Measurements from ENCODE around the gene FAM193A.

Gene FAM193A

GRCh38 chr4:2767705-2768074, 231.2 kb downstream of the FAM193A start:
- Histone ChIP-seq H2BK15ac (ENCODE audit: low read depth, poor library complexity, severe bottlenecking) (no peak overlapping the region), H3K4me3 (ENCODE audit: insufficient read depth in 1 of 2, low read depth in 1 of 2, low read length in 2 of 2) (no peak overlapping the region), H3K14ac (ENCODE audit: low read length in 2 of 2) (no peak overlapping the region), H2BK12ac (ENCODE audit: low read length in 2 of 2) (no peak overlapping the region), H3K4ac (ENCODE audit: low read depth in 1 of 2, low read length in 2 of 2) (no peak overlapping the region), H4K91ac (ENCODE audit: low read length) (no peak overlapping the region), H3K27ac (ENCODE audit: low read length, poor library complexity, severe bottlenecking) (no peak overlapping the region), H3K9ac (ENCODE audit: low read length) (no peak overlapping the region), H2AK5ac (ENCODE audit: low read length, severe bottlenecking) (no peak overlapping the region), H4K8ac (ENCODE audit: low read length) (peak overlapping the region; percentile 27), H3K4me1 (ENCODE audit: control insufficient read depth, insufficient read depth, low read depth, low read length) (peaks cover 9% of the 10 kb centered on the region), H3K79me1 (replicated peaks; ENCODE audit: low read length, poor library complexity, severe bottlenecking) (no peaks in the 10 kb centered on the region), H3K23ac (ENCODE audit: low read length in 2 of 2) (no peak overlapping the region), H3K4me2 (ENCODE audit: low read length, poor library complexity, severe bottlenecking) (no peak overlapping the region), H2BK120ac (ENCODE audit: low read depth, low read length) (no peak overlapping the region), H2BK5ac (ENCODE audit: low read depth, low read length, poor library complexity, severe bottlenecking) (no peak overlapping the region), H3K36me3 (ENCODE audit: control insufficient read depth in 1 of 2, insufficient read depth in 2 of 2, low read depth in 1 of 2, low read length in 2 of 2) (no peaks in the 10 kb centered on the region), H2AFZ (ENCODE audit: low read depth, low read length) (no peak overlapping the region), H3K18ac (ENCODE audit: low read depth in 1 of 2, low read length in 2 of 2) (no peak overlapping the region), H3K9me3 (ENCODE audit: control insufficient read depth, low read length) (no peaks in the 10 kb centered on the region), H3K27me3 (ENCODE audit: control insufficient read depth in 1 of 2, insufficient read depth in 1 of 2, low read length in 2 of 2) (peaks cover 0 to 6% of the 10 kb centered on the region in 2 experiments)
- WGBS = 46% methylated on average over 11 of the region's 11 CpGs
- DNase-seq = no peak

- Histone ChIP-seq H3K4me2 (ENCODE audit: low read length, poor library complexity, severe bottlenecking) (no peak overlapping the region), H3K18ac (ENCODE audit: low read depth in 1 of 2, low read length in 2 of 2) (peak overlapping the region; percentile 67 to 80), H3K4me1 (ENCODE audit: control insufficient read depth, insufficient read depth, low read depth, low read length) (peaks cover 9% of the 10 kb centered on the region), H3K79me1 (replicated peaks; ENCODE audit: low read length, poor library complexity, severe bottlenecking) (no peaks in the 10 kb centered on the region), H3K27me3 (ENCODE audit: control insufficient read depth in 1 of 2, insufficient read depth in 1 of 2, low read length in 2 of 2) (peaks cover 0 to 6% of the 10 kb centered on the region in 2 experiments), H2AK5ac (ENCODE audit: low read length, severe bottlenecking) (peak overlapping the region; percentile 41), H3K4me3 (ENCODE audit: insufficient read depth in 1 of 2, low read depth in 1 of 2, low read length in 2 of 2) (no peak overlapping the region), H3K36me3 (ENCODE audit: control insufficient read depth in 1 of 2, insufficient read depth in 2 of 2, low read depth in 1 of 2, low read length in 2 of 2) (no peaks in the 10 kb centered on the region), H3K4ac (ENCODE audit: low read depth in 1 of 2, low read length in 2 of 2) (no peak overlapping the region), H2AFZ (ENCODE audit: low read depth, low read length) (no peak overlapping the region), H3K27ac (ENCODE audit: low read length, poor library complexity, severe bottlenecking) (no peak overlapping the region), H4K91ac (ENCODE audit: low read length) (peak overlapping the region; percentile 81), H2BK12ac (ENCODE audit: low read length in 2 of 2) (peak overlapping the region in 1 of 2 experiments; percentile 45), H3K14ac (ENCODE audit: low read length in 2 of 2) (no peak overlapping the region), H2BK120ac (ENCODE audit: low read depth, low read length) (no peak overlapping the region), H3K9me3 (ENCODE audit: control insufficient read depth, low read length) (no peaks in the 10 kb centered on the region), H2BK15ac (ENCODE audit: low read depth, poor library complexity, severe bottlenecking) (peak overlapping the region; percentile 82), H4K8ac (ENCODE audit: low read length) (no peak overlapping the region), H2BK5ac (ENCODE audit: low read depth, low read length, poor library complexity, severe bottlenecking) (no peak overlapping the region), H3K23ac (ENCODE audit: low read length in 2 of 2) (peak overlapping the region in 1 of 2 experiments; percentile 34), H3K9ac (ENCODE audit: low read length) (no peak overlapping the region)
- no peak for DNase-seq
- 91% methylated on average over 9 of the region's 9 CpGs for WGBS
Measured at GRCh38 chr4:2768124-2768523, 231.7 kb downstream of the FAM193A start.

- peak; percentile 39 for DNase-seq
- H2BK15ac ChIP-seq (ENCODE audit: low read depth, poor library complexity, severe bottlenecking) = peak overlapping the region; percentile 90
Measured at GRCh38 chr4:2768921-2769336, 232.5 kb downstream of the FAM193A start.

GRCh38 chr4:2771264-2771663, 234.8 kb downstream of the FAM193A start:
- no peak overlapping the region for H2BK120ac ChIP-seq (ENCODE audit: low read depth, low read length)
- H2BK12ac ChIP-seq (ENCODE audit: low read length in 2 of 2) = no peak overlapping the region
- H4K8ac ChIP-seq (ENCODE audit: low read length) = peak overlapping the region; percentile 12
- H2AK5ac ChIP-seq (ENCODE audit: low read length, severe bottlenecking) = no peak overlapping the region
- H3K23ac ChIP-seq (ENCODE audit: low read length in 2 of 2) = no peak overlapping the region
- no peak overlapping the region for H2BK5ac ChIP-seq (ENCODE audit: low read depth, low read length, poor library complexity, severe bottlenecking)
- no peak overlapping the region for H2BK15ac ChIP-seq (ENCODE audit: low read depth, poor library complexity, severe bottlenecking)
- H3K4me2 ChIP-seq (ENCODE audit: low read length, poor library complexity, severe bottlenecking) = no peak overlapping the region
- no peak overlapping the region for H4K91ac ChIP-seq (ENCODE audit: low read length)
- H3K4me1 ChIP-seq (ENCODE audit: control insufficient read depth, insufficient read depth, low read depth, low read length) = peaks cover 4% of the 10 kb centered on the region
- DNase-seq = no peak
- no peaks in the 10 kb centered on the region for H3K36me3 ChIP-seq (ENCODE audit: control insufficient read depth in 1 of 2, insufficient read depth in 2 of 2, low read depth in 1 of 2, low read length in 2 of 2)
- H3K9me3 ChIP-seq (ENCODE audit: control insufficient read depth, low read length) = no peaks in the 10 kb centered on the region
- H3K79me1 ChIP-seq (replicated peaks; ENCODE audit: low read length, poor library complexity, severe bottlenecking) = no peaks in the 10 kb centered on the region
- H3K4me3 ChIP-seq (ENCODE audit: insufficient read depth in 1 of 2, low read depth in 1 of 2, low read length in 2 of 2) = no peak overlapping the region
- H3K9ac ChIP-seq (ENCODE audit: low read length) = no peak overlapping the region
- peaks cover 0 to 6% of the 10 kb centered on the region in 2 experiments for H3K27me3 ChIP-seq (ENCODE audit: control insufficient read depth in 1 of 2, insufficient read depth in 1 of 2, low read length in 2 of 2)
- no peak overlapping the region for H2AFZ ChIP-seq (ENCODE audit: low read depth, low read length)
- 78% methylated on average over 3 of the region's 3 CpGs for whole genome bisulfite sequencing
- H3K4ac ChIP-seq (ENCODE audit: low read depth in 1 of 2, low read length in 2 of 2) = no peak overlapping the region
- no peak overlapping the region for H3K14ac ChIP-seq (ENCODE audit: low read length in 2 of 2)
- H3K27ac ChIP-seq (ENCODE audit: low read length, poor library complexity, severe bottlenecking) = no peak overlapping the region
- H3K18ac ChIP-seq (ENCODE audit: low read depth in 1 of 2, low read length in 2 of 2) = no peak overlapping the region

More at GRCh38 chr4:2768921-2769336, 232.5 kb downstream of the FAM193A start:
- H3K23ac ChIP-seq (ENCODE audit: low read length in 2 of 2) = no peak overlapping the region
- H3K9me3 ChIP-seq (ENCODE audit: control insufficient read depth, low read length) = no peaks in the 10 kb centered on the region
- WGBS = 33% methylated on average over 11 of the region's 15 CpGs
- no peak overlapping the region for H3K4me2 ChIP-seq (ENCODE audit: low read length, poor library complexity, severe bottlenecking)
- no peaks in the 10 kb centered on the region for H3K79me1 ChIP-seq (replicated peaks; ENCODE audit: low read length, poor library complexity, severe bottlenecking)
- H4K8ac ChIP-seq (ENCODE audit: low read length) = peak overlapping the region; percentile 78
- H3K27ac ChIP-seq (ENCODE audit: low read length, poor library complexity, severe bottlenecking) = no peak overlapping the region
- H2BK120ac ChIP-seq (ENCODE audit: low read depth, low read length) = no peak overlapping the region
- H3K27me3 ChIP-seq (ENCODE audit: control insufficient read depth in 1 of 2, insufficient read depth in 1 of 2, low read length in 2 of 2) = peaks cover 0 to 6% of the 10 kb centered on the region in 2 experiments
- H3K4ac ChIP-seq (ENCODE audit: low read depth in 1 of 2, low read length in 2 of 2) = peak overlapping the region; percentile 9 to 24
- no peak overlapping the region for H2AK5ac ChIP-seq (ENCODE audit: low read length, severe bottlenecking)
- peak overlapping the region in 1 of 2 experiments; percentile 7 for H3K14ac ChIP-seq (ENCODE audit: low read length in 2 of 2)
- no peak overlapping the region for H2BK5ac ChIP-seq (ENCODE audit: low read depth, low read length, poor library complexity, severe bottlenecking)
- no peak overlapping the region for H3K4me3 ChIP-seq (ENCODE audit: insufficient read depth in 1 of 2, low read depth in 1 of 2, low read length in 2 of 2)
- H4K91ac ChIP-seq (ENCODE audit: low read length) = peak overlapping the region; percentile 53
- H2AFZ ChIP-seq (ENCODE audit: low read depth, low read length) = peak overlapping the region; percentile 36
- H3K18ac ChIP-seq (ENCODE audit: low read depth in 1 of 2, low read length in 2 of 2) = peak overlapping the region in 1 of 2 experiments; percentile 61
- H3K4me1 ChIP-seq (ENCODE audit: control insufficient read depth, insufficient read depth, low read depth, low read length) = peaks cover 5% of the 10 kb centered on the region
- H2BK12ac ChIP-seq (ENCODE audit: low read length in 2 of 2) = peak overlapping the region in 1 of 2 experiments; percentile 15
- no peak overlapping the region for H3K9ac ChIP-seq (ENCODE audit: low read length)
- H3K36me3 ChIP-seq (ENCODE audit: control insufficient read depth in 1 of 2, insufficient read depth in 2 of 2, low read depth in 1 of 2, low read length in 2 of 2) = no peaks in the 10 kb centered on the region
